Left renal cortex interstitium (tissue), 4 donors: ENCODE measurements around the gene PSORS1C2. TPM values are rescaled to one million over a fixed set of nuclear protein-coding genes. Genes with fewer than 3 reads are reported as not detected.
"Not testable (repeated sequence)": the region's sequence is repeated elsewhere in the genome, so short reads cannot be mapped to it uniquely, and the experiment has no call there.

Source experiments
- DNase-seq, 4 donors: peaks; one replicate each; pipeline ENCODE4 v3.0.0-alpha.2; 2013; ENCODE audit warnings: low read depth in 4 of 4, low spot score in 2 of 4, missing footprints in 1 of 4
- polyA plus RNA-seq, 4 donors: library from polyadenylated mRNA; unstranded; fragments of 120-200 nt; gene quantifications; one replicate each; pipeline ENCODE4 v1.2.1, GENCODE V29; 2013; ENCODE audit not compliant: insufficient read length in 4 of 4

Gene PSORS1C2
- under 1 TPM in 1 of 4 donors, not detected in 3; 0.22 TPM for polyA plus RNA-seq

- no peak for DNase-seq
These were observed at the start of gene PSORS1C2 for GRCh38 chr6:31138982-31139381. PSORS1C2 (minus strand) TSS chr6:31139066; CDS start chr6:31139026, 40 bp downstream.

DNA sequence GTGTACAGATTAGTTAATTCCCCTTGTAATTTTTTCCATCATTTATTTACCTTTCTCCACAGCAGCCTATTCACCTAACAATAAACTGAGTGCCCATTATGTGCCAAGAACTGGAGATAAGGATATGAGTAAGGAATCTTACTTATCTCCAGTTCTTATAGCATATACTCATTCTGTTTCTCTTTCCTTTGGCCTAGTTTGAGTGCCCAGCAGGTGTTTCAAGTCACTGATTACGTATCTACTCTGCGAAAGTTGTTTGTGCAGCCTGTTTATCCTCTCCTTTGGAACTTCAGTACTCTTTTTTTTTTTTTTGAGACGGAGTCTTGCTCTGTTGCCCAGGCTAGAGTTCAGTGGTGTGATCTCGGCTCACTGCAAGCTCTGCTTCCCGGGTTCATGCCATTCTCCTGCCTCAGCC lies 48.9 kb upstream of the PSORS1C2 start:
- no peak for DNase-seq

- no peak for DNase-seq
These were observed 47.3 kb upstream of the PSORS1C2 start for GRCh38 chr6:31186052-31186734.

DNA sequence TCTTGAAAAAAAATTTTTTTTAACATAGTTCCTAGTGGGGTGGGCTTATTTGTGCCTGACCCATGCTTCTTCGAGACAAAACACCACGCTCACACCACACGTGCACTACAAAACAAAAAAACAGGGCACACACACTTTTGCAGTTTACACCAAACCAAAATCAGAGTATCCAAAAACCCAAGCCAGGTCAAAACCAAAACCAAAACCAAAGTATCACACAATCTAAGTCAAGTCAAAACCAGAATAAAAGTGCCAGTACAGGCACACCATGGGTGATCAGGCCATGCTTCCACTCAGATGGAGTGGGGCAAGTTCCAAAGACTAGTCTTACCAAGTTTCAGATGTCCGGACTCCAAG lies 46.8 kb upstream of the PSORS1C2 start:
- not testable (repeated sequence) for DNase-seq

DNA sequence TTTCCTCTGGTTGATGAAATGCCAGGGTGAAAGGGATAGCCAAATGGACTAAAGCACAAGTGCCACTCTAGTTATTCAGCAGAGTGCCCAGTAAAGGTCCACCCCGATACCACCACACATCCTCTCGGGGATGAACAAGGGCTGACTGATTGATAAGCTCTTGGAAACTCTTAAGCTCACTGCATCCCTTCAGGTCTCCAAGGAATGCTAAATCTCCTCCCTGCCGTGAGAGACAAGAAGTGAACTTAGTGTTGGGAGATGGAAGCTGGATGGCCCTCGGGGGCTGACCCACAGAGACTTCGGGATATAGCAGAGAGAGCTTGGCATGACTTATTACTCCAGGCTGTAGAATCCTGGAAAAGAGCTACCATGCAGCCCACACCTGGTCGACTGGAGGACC lies 45.0 kb upstream of the PSORS1C2 start:
- not testable (repeated sequence) for DNase-seq

- not testable (repeated sequence) for DNase-seq
These were observed 44.4 kb upstream of the PSORS1C2 start for GRCh38 chr6:31183287-31183686.

- peak in 1 of 4 donors; percentile 54 for DNase-seq
These were observed 41.6 kb upstream of the PSORS1C2 start for GRCh38 chr6:31180500-31180899.

DNA sequence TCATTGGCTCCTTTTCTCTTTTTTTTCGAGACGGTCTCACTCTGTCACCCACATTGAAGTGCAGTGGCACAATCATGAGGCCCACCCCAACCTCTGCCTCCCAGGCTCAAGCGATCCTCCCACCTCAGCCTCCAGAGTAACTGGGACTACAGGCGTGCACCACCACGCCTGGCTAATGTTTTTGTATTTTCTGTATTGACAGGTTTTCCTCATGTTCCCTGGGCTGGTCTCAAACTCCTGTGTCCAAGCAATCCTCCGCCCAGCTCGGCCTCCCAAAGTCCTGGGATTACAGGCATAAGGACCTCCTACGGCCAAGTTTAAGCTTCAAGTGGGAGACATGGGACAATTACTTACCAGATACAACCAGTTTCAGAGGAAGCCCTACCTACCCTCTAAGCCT lies 41.0 kb upstream of the PSORS1C2 start:
- DNase-seq, result no peak

DNA sequence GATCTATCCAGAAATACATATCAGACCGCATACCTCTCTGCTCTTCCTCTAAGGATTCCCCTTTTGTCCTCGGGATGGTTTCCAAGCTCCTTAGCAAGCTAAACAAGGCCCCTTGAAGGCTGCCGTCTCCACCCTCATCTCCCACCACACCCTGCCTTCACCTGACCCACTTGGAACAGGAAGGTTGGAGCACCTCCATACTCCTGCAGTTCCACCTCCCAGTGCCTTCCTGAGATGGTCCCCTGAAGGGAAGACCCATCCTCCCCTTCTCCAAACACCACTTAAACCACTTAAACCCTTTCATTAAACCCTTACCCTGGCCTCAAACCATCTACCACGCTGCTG lies 40.1 kb upstream of the PSORS1C2 start:
- no peak for DNase-seq

DNA sequence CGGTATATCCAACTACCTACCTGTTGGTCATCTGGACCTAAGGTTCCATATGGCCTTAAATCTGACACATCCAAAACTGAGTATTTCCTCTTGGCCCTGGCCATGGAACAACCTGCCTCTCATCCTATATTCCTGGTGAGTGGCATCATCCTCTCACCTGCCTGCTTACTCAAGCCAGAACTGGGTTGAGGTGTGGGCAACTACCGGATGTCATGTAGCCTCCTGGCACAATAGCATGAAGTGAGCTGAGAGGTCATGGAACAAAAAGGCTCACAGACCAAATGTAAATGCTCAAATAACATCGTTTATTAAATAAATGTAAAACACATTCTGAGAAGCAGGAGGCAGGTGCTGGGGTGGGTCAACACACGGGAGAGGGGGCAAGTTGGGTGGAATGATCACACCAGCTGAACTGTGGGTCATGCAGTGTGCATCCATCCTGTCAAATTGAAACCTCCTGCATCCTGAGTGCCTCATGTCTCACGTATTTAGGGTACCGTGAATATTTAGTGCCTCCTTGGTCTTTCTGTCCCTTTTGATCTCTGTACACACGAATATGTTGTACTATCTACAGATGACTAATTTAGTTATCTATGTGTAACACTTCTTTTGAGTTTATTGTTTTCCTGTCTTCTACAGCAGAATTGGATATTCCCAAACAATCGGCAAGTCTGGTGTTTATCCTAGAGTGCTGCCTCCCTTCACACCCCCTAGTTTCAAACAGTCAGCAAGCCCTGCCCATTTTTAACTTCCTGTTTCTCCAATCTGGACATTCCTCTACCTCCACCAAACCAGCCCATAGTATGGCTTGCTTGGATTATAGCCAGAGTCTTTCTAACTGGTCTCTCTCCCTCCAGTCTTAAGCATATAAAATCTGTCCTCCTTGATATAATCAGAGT lies 39.5 kb upstream of the PSORS1C2 start:
- DNase-seq, result no peak

DNA sequence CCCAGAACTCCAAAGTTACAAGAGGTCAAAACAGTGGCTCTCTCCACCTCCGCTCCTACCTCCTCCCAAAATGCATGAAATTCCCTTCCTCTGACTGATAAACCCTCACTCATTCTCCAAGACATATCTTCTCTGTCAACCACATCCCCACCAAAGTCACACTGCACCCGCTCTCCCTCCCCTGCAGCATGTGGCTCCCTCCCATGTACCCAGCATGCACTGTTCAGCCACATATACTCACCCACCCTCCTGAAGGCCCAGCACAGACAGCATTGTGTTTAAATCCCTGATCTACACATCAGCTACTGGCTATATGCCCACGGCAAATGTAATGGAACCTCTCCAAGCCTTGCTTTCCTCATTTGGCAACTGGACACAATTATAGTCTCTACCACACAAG lies 37.1 kb upstream of the PSORS1C2 start:
- DNase-seq, result no peak

DNA sequence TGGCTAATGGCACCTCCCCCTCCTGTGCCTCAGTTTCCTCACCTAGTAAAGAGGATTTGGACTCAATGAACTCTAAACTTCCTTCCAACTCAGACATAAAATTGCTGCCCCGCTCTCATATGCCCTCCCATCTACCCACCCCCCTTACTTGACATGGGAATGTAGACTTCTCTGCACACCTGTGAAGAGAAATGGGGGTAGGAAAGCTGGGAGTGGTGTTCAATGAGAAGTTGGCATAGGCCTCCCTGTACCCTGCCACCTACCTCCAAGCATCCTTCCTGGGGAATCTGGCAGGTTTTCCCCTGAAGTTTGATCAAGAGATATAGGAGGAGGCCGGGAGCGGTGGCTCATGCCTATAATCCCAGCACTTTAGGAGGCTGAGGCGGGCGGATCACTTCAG lies 35.5 kb upstream of the PSORS1C2 start:
- no peak for DNase-seq

- no peak for DNase-seq
These were observed 34.5 kb upstream of the PSORS1C2 start for GRCh38 chr6:31173406-31173805.

DNA sequence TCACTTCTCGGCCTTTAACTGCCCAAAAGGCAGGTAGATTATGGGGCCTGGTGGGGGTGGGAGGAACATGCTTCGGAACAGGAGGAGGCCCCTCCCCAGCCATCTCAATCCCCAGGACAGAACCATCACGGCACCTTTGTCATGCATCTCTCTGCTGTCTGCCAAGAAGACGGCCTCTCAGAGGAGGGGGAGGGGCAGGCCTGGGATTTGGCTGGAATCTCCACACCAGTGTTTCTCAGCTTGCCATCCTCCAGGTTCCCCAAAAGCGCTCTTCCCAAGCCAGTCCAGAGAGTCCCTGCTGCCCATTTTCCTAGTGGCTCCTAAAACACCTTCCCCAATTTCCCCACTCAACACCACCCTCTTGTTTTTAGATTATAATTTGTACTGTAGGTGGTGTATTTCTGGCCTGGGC lies 34.1 kb upstream of the PSORS1C2 start:
- DNase-seq, result no peak

GRCh38 chr6:31171931-31172905 lies 33.4 kb upstream of the PSORS1C2 start:
- DNase-seq, result no peak

GRCh38 chr6:31170987-31171671 lies 32.3 kb upstream of the PSORS1C2 start:
- no peak for DNase-seq

GRCh38 chr6:31170600-31170881 lies 31.7 kb upstream of the PSORS1C2 start, which contains the start of gene POU5F1:
POU5F1 (minus strand) TSS chr6:31170682; CDS start chr6:31170620, 62 bp downstream.
- no peak for DNase-seq

DNA sequence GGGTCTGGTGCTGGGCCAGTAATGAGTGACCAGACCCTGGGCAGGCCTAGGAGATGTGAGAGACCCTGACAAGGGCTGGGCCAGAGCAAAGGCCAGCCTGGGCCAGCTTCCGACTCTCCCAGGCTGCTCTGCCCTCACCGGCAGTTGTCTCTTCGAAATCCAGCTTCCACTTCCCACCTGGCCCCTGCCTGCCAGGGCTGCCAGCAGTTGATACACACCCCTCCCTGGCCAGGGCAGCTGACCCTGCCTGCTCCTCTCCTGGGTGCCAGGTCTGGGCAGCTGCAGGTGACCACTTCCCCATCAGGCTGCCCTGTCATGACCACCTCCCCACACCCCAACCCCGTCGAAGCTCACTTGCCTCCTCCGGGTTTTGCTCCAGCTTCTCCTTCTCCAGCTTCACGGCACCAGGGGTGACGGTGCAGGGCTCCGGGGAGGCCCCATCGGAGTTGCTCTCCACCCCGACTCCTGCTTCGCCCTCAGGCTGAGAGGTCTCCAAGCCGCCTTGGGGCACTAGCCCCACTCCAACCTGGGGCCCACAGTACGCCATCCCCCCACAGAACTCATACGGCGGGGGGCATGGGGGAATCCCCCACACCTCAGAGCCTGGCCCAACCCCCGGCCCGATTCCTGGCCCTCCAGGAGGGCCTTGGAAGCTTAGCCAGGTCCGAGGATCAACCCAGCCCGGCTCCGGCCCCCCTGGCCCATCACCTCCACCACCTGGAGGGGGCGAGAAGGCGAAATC lies 31.2 kb upstream of the PSORS1C2 start:
- not testable (repeated sequence) for DNase-seq

DNA sequence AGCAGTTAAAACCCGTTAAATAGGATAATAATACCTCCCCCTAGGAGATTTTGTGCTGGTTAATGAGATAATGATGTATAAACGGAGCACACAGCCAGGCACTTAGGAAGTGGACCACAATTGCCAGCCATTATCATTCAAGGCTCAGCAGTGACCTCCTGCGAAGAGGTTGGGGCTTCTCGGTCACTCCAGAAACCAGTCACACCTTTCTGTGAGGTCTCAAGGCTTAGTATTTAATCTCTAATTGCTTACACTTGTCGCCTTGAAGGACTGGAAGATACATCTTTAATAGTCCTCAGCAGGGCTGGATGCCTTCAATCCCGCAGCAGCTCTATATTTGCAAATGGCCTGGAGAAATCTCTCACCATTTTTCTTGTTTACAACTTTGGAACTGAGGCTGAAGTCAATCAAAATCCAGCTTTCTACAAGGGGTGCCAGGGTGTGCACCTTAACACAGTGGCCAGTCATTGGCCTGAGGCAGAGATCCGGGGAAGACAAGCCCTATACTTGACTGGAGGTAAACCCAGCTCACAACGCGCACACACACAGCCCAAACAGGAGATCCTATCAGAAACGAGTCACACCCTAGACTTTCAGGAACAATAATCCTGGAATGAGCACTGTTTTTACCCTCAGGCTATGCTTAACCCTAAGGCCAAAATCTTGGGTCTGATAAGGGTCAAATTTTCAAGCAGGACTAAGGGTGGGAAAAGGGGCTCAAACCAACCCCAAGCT lies 30.4 kb upstream of the PSORS1C2 start:
- no peak for DNase-seq
